GM12878 (cell line): ENCODE results near the gene PTRH2.

Experiments used
- CTCF ChIP-seq, 3 experiments: IDR thresholded peaks in 2 of 3; conservative IDR thresholded peaks in 1 of 3; 2 replicates each; pipeline ENCODE4 v1.5.1; 2011; ENCODE audit warnings: low read depth in 3 of 3, low read length in 3 of 3, mild to moderate bottlenecking in 3 of 3, control low read depth in 2 of 3, moderate library complexity in 2 of 3, inconsistent platforms in 1 of 3, mixed read lengths in 1 of 3; ENCODE audit not compliant: control insufficient read depth in 2 of 3, insufficient read depth in 1 of 3; ENCODE audit errors: extremely low read depth in 1 of 3
- MEF2A ChIP-seq: IDR thresholded peaks from 2 replicates; pipeline ENCODE4 v1.6.1; 2011; ENCODE audit warnings: low read depth, mild to moderate bottlenecking, low read length, moderate library complexity; ENCODE audit not compliant: insufficient read depth
- RAD21 ChIP-seq: IDR thresholded peaks from 2 replicates; pipeline ENCODE4 v1.6.1; 2011; ENCODE audit warnings: mild to moderate bottlenecking, low read depth, low read length, moderate library complexity; ENCODE audit not compliant: insufficient read depth

- no peak for TF ChIP-seq MEF2A
- TF ChIP-seq CTCF (IDR thresholded peaks at IDR 0.05 in 2 of 3, conservative IDR thresholded peaks at IDR 0.05 in 1 of 3; ENCODE audit: control insufficient read depth in 2 of 3, extremely low read depth in 1 of 3, insufficient read depth in 1 of 3, low read depth in 3 of 3, low read length in 3 of 3), result no peak
- TF ChIP-seq RAD21, result no peak
These were observed 37.8 kb downstream of the PTRH2 start for GRCh38 chr17:59669411-59669810.
